ENCODE measurements around the gene IMPACT. TPM values are rescaled to one million over a fixed set of nuclear protein-coding genes. Genes with fewer than 3 reads are reported as not detected.
A peak's percentile ranks its signal among the peaks of the same experiment; 100 is the strongest.

Gene IMPACT
- total and polyA plus RNA-seq, 2 of the 8 experiments (the other 6 are each of a cell fraction or from before 2014, with no cell fraction given), result 31.1 to 44.6 TPM

- Histone ChIP-seq H3K27ac (ENCODE audit: low read depth, low read length) (no peak overlapping the region), H2BK12ac (ENCODE audit: low read depth, low read length) (no peak overlapping the region), H3K4me2 (ENCODE audit: insufficient read depth in 1 of 2, low read depth in 2 of 2, low read length in 2 of 2) (no peak overlapping the region), H3K9ac (replicated peaks in 1 of 4; ENCODE audit: extremely low read depth in 1 of 4, low read depth in 3 of 4, low read length in 3 of 4) (no peak overlapping the region), H3K9me3 (ENCODE audit: insufficient read depth in 2 of 2, low read depth in 1 of 2, low read length in 1 of 2) (no peaks in the 10 kb centered on the region), H3K4me3 (ENCODE audit: extremely low read depth in 1 of 4, insufficient read depth in 2 of 4, low read depth in 3 of 4, low read length in 4 of 4) (peak overlapping the region in 1 of 4 experiments; percentile 94; a peak in 2 of 8 replicates), H2AFZ (ENCODE audit: low read length) (no peak overlapping the region), H3K79me1 (ENCODE audit: low read depth, low read length) (no peaks in the 10 kb centered on the region), H3K56ac (replicated peaks; ENCODE audit: insufficient read length, low read depth, low read length) (no peak overlapping the region), H4K91ac (replicated peaks; ENCODE audit: insufficient read length, low read length) (no peak overlapping the region), H2BK120ac (replicated peaks; ENCODE audit: low read depth, low read length) (no peak overlapping the region), H3K36me3 (ENCODE audit: control insufficient read depth in 2 of 4, insufficient read depth in 4 of 4, low read length in 3 of 4) (peaks cover 0 to 29% (median 7%) of the 10 kb centered on the region in 4 experiments; a peak in 3 of 8 replicates), H3K4me1 (replicated peaks in 1 of 4; ENCODE audit: control insufficient read depth in 3 of 4, insufficient read depth in 4 of 4, low read length in 3 of 4) (peaks cover 0 to 6% (median 1%) of the 10 kb centered on the region in 4 experiments; a peak in 2 of 7 replicates), H2BK5ac (ENCODE audit: low read depth, low read length) (no peak overlapping the region), H3K23me2 (ENCODE audit: low read depth, low read length) (peaks cover 3% of the 10 kb centered on the region; the same call in 1 of the 2 replicates), H2BK15ac (ENCODE audit: low read length) (no peak overlapping the region), H3K4ac (replicated peaks; ENCODE audit: insufficient read length, low read depth, low read length) (no peak overlapping the region), H3K18ac (ENCODE audit: extremely low read depth, low read length) (no peak overlapping the region), H3K14ac (ENCODE audit: insufficient read length) (no peak overlapping the region), H3K27me3 (replicated peaks in 1 of 4; ENCODE audit: control insufficient read depth in 3 of 4, extremely low read depth in 1 of 4, insufficient read depth in 3 of 4, low read length in 3 of 4) (no peaks in the 10 kb centered on the region), H3K23ac (ENCODE audit: insufficient read length) (no peak overlapping the region), H4K5ac (ENCODE audit: insufficient read length, low read depth, low read length) (no peak overlapping the region), H3K79me2 (ENCODE audit: control insufficient read depth in 1 of 2, insufficient read depth in 2 of 2, low read length in 2 of 2) (peaks cover 0 to 21% of the 10 kb centered on the region in 2 experiments; a peak in 2 of 4 replicates), H2AK5ac (ENCODE audit: low read depth, low read length) (no peak overlapping the region), H2BK20ac (ENCODE audit: low read length) (no peak overlapping the region), H4K20me1 (replicated peaks in 1 of 2; ENCODE audit: control insufficient read depth in 1 of 2, insufficient read depth in 2 of 2, low read length in 2 of 2) (no peaks in the 10 kb centered on the region), H4K8ac (ENCODE audit: extremely low read depth, insufficient read depth, low read length) (no peak overlapping the region)
- POLR2A ChIA-PET (ENCODE audit: partially characterized antibody), result interaction anchor here (1.1 to 2.9 kb wide), 2 partner anchors 31 to 70 kb away, joined by 3 to 18 read pairs; partner anchors contain the start of gene OSBPL1A
- CTCF ChIA-PET (ENCODE audit: partially characterized antibody), result interaction anchor here (0.7 to 1.9 kb wide), 12 partner anchors 12 to 248 kb away, joined by 3 to 10 read pairs (median 4); partner anchors contain the start of gene OSBPL1A
- DNase-seq (ENCODE audit: low read depth in 1 of 2, low spot score in 2 of 2) (no peak), FAIRE-seq (peak; percentile 62)
- WGBS, 2 experiments (ENCODE audit: extremely low coverage in 1 of 2, insufficient coverage in 1 of 2, insufficient read length in 1 of 2, insufficient replicate concordance in 2 of 2, low coverage in 1 of 2, low lambda C conversion rate in 2 of 2, missing lambda C conversion rate in 1 of 2), result 90% methylated on average over 3 of the region's 3 CpGs; no CpG with 5 or more reads in 1 of the 2 experiments
These were observed 2.2 kb downstream of the IMPACT start for GRCh38 chr18:24428709-24429108.

Data from H1 (cell line).